Parathyroid adenoma (tissue), 2 donors: Measurements from ENCODE around the gene NRXN3.

Experiments
- H2AFZ ChIP-seq: fragments of 300-600 bp; sonication (generic); one replicate; pipeline ENCODE4 v1.7.0; 2017; ENCODE audit warnings: antibody characterized with exemption, mild to moderate bottlenecking
- H3K27ac ChIP-seq: fragments of 300-600 bp; sonication (generic); one replicate; pipeline ENCODE4 v1.7.0; 2017
- H3K27me3 ChIP-seq: fragments of 300-600 bp; sonication (generic); one replicate; pipeline ENCODE4 v1.7.0; 2017; ENCODE audit warnings: low read length; ENCODE audit not compliant: control insufficient read depth, insufficient read depth
- H3K36me3 ChIP-seq: fragments of 300-600 bp; sonication (generic); one replicate; pipeline ENCODE4 v1.7.0; 2017; ENCODE audit warnings: low read length; ENCODE audit not compliant: control insufficient read depth, insufficient read depth
- H3K4me1 ChIP-seq: fragments of 300-600 bp; sonication (generic); one replicate; pipeline ENCODE4 v1.7.0; 2017; ENCODE audit warnings: control low read depth
- H3K4me2 ChIP-seq: fragments of 300-600 bp; sonication (generic); one replicate; pipeline ENCODE4 v1.7.0; 2017; ENCODE audit warnings: low read length
- H3K4me3 ChIP-seq: fragments of 300-600 bp; sonication (generic); one replicate; pipeline ENCODE4 v1.7.0; 2017; ENCODE audit warnings: low read depth, low read length
- H3K79me2 ChIP-seq: fragments of 300-600 bp; sonication (generic); one replicate; pipeline ENCODE4 v1.7.0; 2017; ENCODE audit warnings: control low read depth
- H3K9ac ChIP-seq: fragments of 300-600 bp; sonication (generic); one replicate; pipeline ENCODE4 v1.7.0; 2017; ENCODE audit warnings: mild to moderate bottlenecking
- H3K9me3 ChIP-seq: fragments of 300-600 bp; sonication (generic); one replicate; pipeline ENCODE4 v1.7.0; 2017; ENCODE audit warnings: low read length; ENCODE audit not compliant: control insufficient read depth
- CTCF ChIP-seq: fragments of 300-600 bp; sonication (generic); IDR thresholded peaks from one replicate; pipeline ENCODE4 v1.7.0; 2017; ENCODE audit warnings: antibody characterized with exemption, mild to moderate bottlenecking
- donor health status: primary hyperparathyroidism.

The NRXN3 gene

GRCh38 chr14:78153064-78153341, 17.2 kb upstream of the NRXN3 start:
- H3K4me3 ChIP-seq, result no peak overlapping the region
- H3K4me1 ChIP-seq, result peaks cover 34% of the 10 kb centered on the region
- no peak overlapping the region for H3K4me2 ChIP-seq
- no peaks in the 10 kb centered on the region for H3K27me3 ChIP-seq
- no peak for TF ChIP-seq CTCF
- H3K36me3 ChIP-seq, result no peaks in the 10 kb centered on the region
- no peaks in the 10 kb centered on the region for H3K9me3 ChIP-seq
- H3K27ac ChIP-seq, result no peak overlapping the region
- no peaks in the 10 kb centered on the region for H3K79me2 ChIP-seq
- H3K9ac ChIP-seq, result no peak overlapping the region
- no peak overlapping the region for H2AFZ ChIP-seq

DNA sequence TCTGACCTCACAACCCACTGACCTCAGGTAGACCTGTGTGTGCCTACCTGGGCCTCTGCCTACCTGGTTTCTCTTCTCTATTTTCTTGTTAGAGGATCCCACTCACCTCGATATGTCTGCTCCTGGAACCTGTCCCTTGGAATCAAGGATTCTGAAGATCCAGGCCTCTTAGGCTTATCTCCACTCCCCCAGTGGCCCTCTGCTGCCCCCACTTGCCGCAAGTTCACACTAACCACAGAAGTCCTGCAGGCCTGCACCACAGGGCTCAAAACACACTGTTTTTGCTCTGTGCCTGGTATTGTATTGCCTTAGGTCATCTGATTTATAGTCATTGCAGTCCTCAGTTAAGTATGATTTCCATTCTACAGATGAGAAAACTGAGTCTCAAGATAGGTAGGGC, 15.3 kb upstream of the NRXN3 start:
- Histone ChIP-seq H3K4me1 (peaks cover 43% of the 10 kb centered on the region), H3K36me3 (no peaks in the 10 kb centered on the region), H3K9ac (no peak overlapping the region), H3K79me2 (no peaks in the 10 kb centered on the region), H3K4me3 (no peak overlapping the region), H3K4me2 (no peak overlapping the region), H3K27me3 (no peaks in the 10 kb centered on the region), H2AFZ (peak overlapping the region; percentile 72), H3K27ac (peak overlapping the region; percentile 72), H3K9me3 (no peaks in the 10 kb centered on the region)
- TF ChIP-seq CTCF, result no peak

DNA sequence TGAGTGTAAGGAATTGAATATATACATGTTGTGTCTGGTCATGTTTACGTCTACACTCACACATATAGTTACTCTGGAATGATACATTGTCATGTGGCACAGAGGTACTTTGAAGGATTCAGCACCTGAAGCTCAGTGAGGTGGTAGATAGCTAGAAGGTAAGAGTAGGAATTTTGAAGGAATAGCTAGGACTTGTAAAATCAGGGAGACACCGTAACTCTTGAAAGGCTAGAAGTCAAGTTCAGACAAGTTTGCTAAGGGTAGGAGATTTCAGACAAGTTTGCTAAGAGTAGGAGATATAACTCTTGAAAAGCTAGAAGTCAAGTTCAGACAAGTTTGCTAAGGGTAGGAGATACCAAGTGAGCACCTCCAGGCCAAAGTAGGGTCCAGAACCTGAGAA, 14.0 kb upstream of the NRXN3 start:
- Histone ChIP-seq H3K4me2 (no peak overlapping the region), H3K27me3 (no peaks in the 10 kb centered on the region), H3K9ac (no peak overlapping the region), H2AFZ (peak overlapping the region; percentile 34), H3K9me3 (no peaks in the 10 kb centered on the region), H3K4me3 (no peak overlapping the region), H3K27ac (no peak overlapping the region), H3K79me2 (no peaks in the 10 kb centered on the region), H3K4me1 (peaks cover 43% of the 10 kb centered on the region), H3K36me3 (no peaks in the 10 kb centered on the region)
- TF ChIP-seq CTCF, result no peak

GRCh38 chr14:78157494-78158437, 12.4 kb upstream of the NRXN3 start:
- H3K4me3 ChIP-seq, result no peak overlapping the region
- peak overlapping the region; percentile 20 for H3K27ac ChIP-seq
- H3K4me1 ChIP-seq, result peaks cover 43% of the 10 kb centered on the region
- no peaks in the 10 kb centered on the region for H3K79me2 ChIP-seq
- H3K9me3 ChIP-seq, result no peaks in the 10 kb centered on the region
- H3K4me2 ChIP-seq, result no peak overlapping the region
- no peaks in the 10 kb centered on the region for H3K27me3 ChIP-seq
- TF ChIP-seq CTCF, result no peak
- no peaks in the 10 kb centered on the region for H3K36me3 ChIP-seq
- H2AFZ ChIP-seq, result peak overlapping the region; percentile 41
- H3K9ac ChIP-seq, result no peak overlapping the region

DNA sequence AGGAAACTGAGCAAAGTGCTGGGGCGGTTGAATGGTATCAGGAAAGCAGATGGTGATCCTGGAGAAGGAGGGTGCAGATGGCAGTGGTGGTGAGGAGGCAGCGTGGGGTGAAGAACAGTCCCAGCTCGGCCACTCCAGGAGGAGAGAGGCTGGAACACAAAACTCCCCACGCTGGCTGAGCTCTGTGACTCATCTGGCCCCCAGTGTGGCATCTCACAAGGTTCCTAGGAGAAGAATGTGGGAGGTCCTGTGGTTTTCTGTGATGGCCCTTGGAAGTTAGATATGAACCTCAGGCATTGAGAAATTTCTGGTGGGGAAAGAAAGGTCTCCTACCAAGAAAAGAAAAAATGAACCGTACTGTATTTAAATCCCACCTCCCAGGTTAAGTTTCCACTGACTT, 8.0 kb upstream of the NRXN3 start:
- Histone ChIP-seq H3K27ac (no peak overlapping the region), H3K27me3 (no peaks in the 10 kb centered on the region), H3K36me3 (no peaks in the 10 kb centered on the region), H3K4me2 (no peak overlapping the region), H3K4me3 (no peak overlapping the region), H3K9me3 (no peaks in the 10 kb centered on the region), H2AFZ (no peak overlapping the region), H3K4me1 (peaks cover 21% of the 10 kb centered on the region), H3K79me2 (no peaks in the 10 kb centered on the region), H3K9ac (no peak overlapping the region)
- no peak for TF ChIP-seq CTCF
